Mesothelial cell of epicardium (in vitro differentiated cells): ENCODE measurements around the gene CCDC117. TPM values are rescaled to one million over a fixed set of nuclear protein-coding genes. Genes with fewer than 3 reads are reported as not detected.

ENCODE experiments used
- DNase-seq, 2 experiments: peaks; one replicate each; pipeline ENCODE4 v3.0.0; 2021; ENCODE audit warnings: low spot score in 2 of 2; ENCODE audit not compliant: unreplicated experiment in 2 of 2
- H3K27ac Mint-ChIP-seq: 2 replicates; pipeline ENCODE4 v1.8.0; 2021; ENCODE audit warnings: mixed read lengths
- H3K27me3 Mint-ChIP-seq: 2 replicates; pipeline ENCODE4 v1.8.0; 2021; ENCODE audit warnings: low read depth, mixed read lengths
- H3K36me3 Mint-ChIP-seq: 2 replicates; pipeline ENCODE4 v1.8.0; 2021; ENCODE audit warnings: mixed read lengths
- H3K4me1 Mint-ChIP-seq: 2 replicates; pipeline ENCODE4 v1.8.0; 2021; ENCODE audit warnings: mixed read lengths
- H3K4me3 Mint-ChIP-seq: 2 replicates; pipeline ENCODE4 v1.8.0; 2021; ENCODE audit warnings: mild to moderate bottlenecking, moderate library complexity, mixed read lengths
- H3K9me3 Mint-ChIP-seq: 2 replicates; pipeline ENCODE4 v1.8.0; 2021; ENCODE audit warnings: mixed read lengths
- CTCF ChIP-seq: fragments of 200-600 bp; sonication (generic); IDR thresholded peaks from one replicate; pipeline ENCODE4 v1.5.0; 2021; ENCODE audit warnings: antibody characterized with exemption; ENCODE audit not compliant: unreplicated experiment
- total RNA-seq: library from RNA; stranded (reverse); gene quantifications from 3 replicates; pipeline ENCODE4 v1.2.1, GENCODE V29; 2021

The CCDC117 gene
- total RNA-seq, 1 donor from 2014 or later = 22.8 TPM

GRCh38 chr22:28774378-28774777 is 1.9 kb downstream of the CCDC117 start:
- Mint-ChIP-seq H3K27me3 (no peaks in the 10 kb centered on the region), H3K4me3 (peak overlapping the region; percentile 53), H3K4me1 (peaks cover 10% of the 10 kb centered on the region), H3K27ac (peak overlapping the region; percentile 59), H3K9me3 (peaks cover 3% of the 10 kb centered on the region), H3K36me3 (peaks cover 15% of the 10 kb centered on the region)
- DNase-seq = no peak
- no peak for TF ChIP-seq CTCF

- no peak overlapping the region for H3K4me3 Mint-ChIP-seq
- H3K4me1 Mint-ChIP-seq = peaks cover 4% of the 10 kb centered on the region
- H3K27me3 Mint-ChIP-seq = no peaks in the 10 kb centered on the region
- TF ChIP-seq CTCF = no peak
- H3K36me3 Mint-ChIP-seq = peaks cover 22% of the 10 kb centered on the region
- DNase-seq = no peak
- no peaks in the 10 kb centered on the region for H3K9me3 Mint-ChIP-seq
- no peak overlapping the region for H3K27ac Mint-ChIP-seq
These were observed 7.3 kb downstream of the CCDC117 start for GRCh38 chr22:28779833-28780232.

GRCh38 chr22:28780296-28780695 is 7.8 kb downstream of the CCDC117 start:
- H3K9me3 Mint-ChIP-seq = no peaks in the 10 kb centered on the region
- no peak overlapping the region for H3K4me3 Mint-ChIP-seq
- no peak overlapping the region for H3K27ac Mint-ChIP-seq
- peaks cover 23% of the 10 kb centered on the region for H3K36me3 Mint-ChIP-seq
- no peak for DNase-seq
- H3K27me3 Mint-ChIP-seq = no peaks in the 10 kb centered on the region
- TF ChIP-seq CTCF = no peak
- H3K4me1 Mint-ChIP-seq = peaks cover 4% of the 10 kb centered on the region

- H3K27ac Mint-ChIP-seq = peak overlapping the region; percentile 83
- H3K9me3 Mint-ChIP-seq = no peaks in the 10 kb centered on the region
- no peak overlapping the region for H3K4me3 Mint-ChIP-seq
- H3K4me1 Mint-ChIP-seq = peaks cover 4% of the 10 kb centered on the region
- no peak for TF ChIP-seq CTCF
- no peak for DNase-seq
- H3K36me3 Mint-ChIP-seq = peaks cover 28% of the 10 kb centered on the region
- H3K27me3 Mint-ChIP-seq = no peaks in the 10 kb centered on the region
These were observed 11.5 kb downstream of the CCDC117 start for GRCh38 chr22:28783786-28784671.

- no peaks in the 10 kb centered on the region for H3K9me3 Mint-ChIP-seq
- TF ChIP-seq CTCF = no peak
- no peak for DNase-seq
- peaks cover 24% of the 10 kb centered on the region for H3K36me3 Mint-ChIP-seq
- peaks cover 2% of the 10 kb centered on the region for H3K4me1 Mint-ChIP-seq
- no peaks in the 10 kb centered on the region for H3K27me3 Mint-ChIP-seq
- H3K4me3 Mint-ChIP-seq = no peak overlapping the region
- no peak overlapping the region for H3K27ac Mint-ChIP-seq
These were observed 16.1 kb downstream of the CCDC117 start for GRCh38 chr22:28788601-28789000.
